Natural killer cell treated with Interleukin-12 subunit alpha and Interleukin-12 subunit beta and Interleukin-15 and Interleukin-18, amount 100 ng/mL, for 72 hours (primary cell): ENCODE data around the gene ORC4. TPM values are rescaled to one million over a fixed set of nuclear protein-coding genes. Genes with fewer than 3 reads are reported as not detected.
"Not testable (repeated sequence)": the region's sequence is repeated elsewhere in the genome, so short reads cannot be mapped to it uniquely, and the experiment has no call there.

Experiments
- ATAC-seq, 2 donors: fragments of 150-1000 bp; cut with Tn5 transposase in 1 of 2; sonication (Bioruptor Pico), chemical (Tn5 transposase) in 1 of 2; 2 replicates each; pipeline ENCODE4 v1.10.0; 2021
- DNase-seq: peaks from one replicate; pipeline ENCODE4 v3.0.0; 2022; ENCODE audit warnings: low spot score
- H3K27ac Mint-ChIP-seq, 2 donors: 1 replicate in 1 of 2; 2 replicates in 1 of 2; pipeline ENCODE4 v1.8.0; 2022; ENCODE audit warnings: mixed read lengths in 2 of 2, mild to moderate bottlenecking in 1 of 2, moderate library complexity in 1 of 2
- H3K27me3 Mint-ChIP-seq, 2 donors: 1 replicate in 1 of 2; 2 replicates in 1 of 2; pipeline ENCODE4 v1.8.0; 2022; ENCODE audit warnings: mixed read lengths in 2 of 2
- H3K36me3 Mint-ChIP-seq: one replicate; pipeline ENCODE4 v1.8.0; 2022; ENCODE audit warnings: mixed read lengths
- H3K4me1 Mint-ChIP-seq, 2 donors: 1 replicate in 1 of 2; 2 replicates in 1 of 2; pipeline ENCODE4 v1.8.0; 2022; ENCODE audit warnings: low read depth in 2 of 2, mixed read lengths in 2 of 2, mild to moderate bottlenecking in 1 of 2
- H3K4me3 Mint-ChIP-seq: one replicate; pipeline ENCODE4 v1.8.0; 2022; ENCODE audit warnings: mixed read lengths
- H3K9me3 Mint-ChIP-seq: 2 replicates; pipeline ENCODE4 v1.8.0; 2022; ENCODE audit warnings: mixed read lengths
- total RNA-seq, 2 donors: library from RNA; stranded (reverse); gene quantifications; one replicate each; pipeline ENCODE4 v1.2.3, GENCODE V29; 2022

Gene ORC4
- total RNA-seq, 2 donors from 2014 or later: 24.5 to 28.3 TPM

GRCh38 chr2:148002420-148002819, 18.1 kb downstream of the ORC4 start:
- Mint-ChIP-seq H3K36me3 (peaks cover 14% of the 10 kb centered on the region), H3K4me1 (peaks cover 33 to 56% of the 10 kb centered on the region in 2 donors)
- DNase-seq, H3K27ac Mint-ChIP-seq, ATAC-seq, H3K27me3 Mint-ChIP-seq, H3K9me3 Mint-ChIP-seq, H3K4me3 Mint-ChIP-seq: not testable (repeated sequence)

GRCh38 chr2:148000095-148000494, 20.4 kb downstream of the ORC4 start:
- Mint-ChIP-seq H3K4me1 (peaks cover 30 to 52% of the 10 kb centered on the region in 2 donors), H3K9me3 (peaks cover 8% of the 10 kb centered on the region), H3K27ac (no peak overlapping the region), H3K4me3 (no peak overlapping the region), H3K36me3 (peaks cover 14% of the 10 kb centered on the region), H3K27me3 (no peaks in the 10 kb centered on the region)
- ATAC-seq (no peak), DNase-seq (no peak)

GRCh38 chr2:147999126-147999525, 21.4 kb downstream of the ORC4 start:
- Mint-ChIP-seq H3K4me1 (peaks cover 28 to 47% of the 10 kb centered on the region in 2 donors), H3K36me3 (peaks cover 14% of the 10 kb centered on the region), H3K27me3 (no peaks in the 10 kb centered on the region), H3K9me3 (peaks cover 8% of the 10 kb centered on the region), H3K27ac (peak overlapping the region in 1 of 2 donors; percentile 8), H3K4me3 (no peak overlapping the region)
- ATAC-seq (no peak), DNase-seq (no peak)

GRCh38 chr2:147998203-147998602, 22.3 kb downstream of the ORC4 start:
- H3K36me3 Mint-ChIP-seq: peaks cover 13% of the 10 kb centered on the region
- peak overlapping the region in 1 of 2 donors; percentile 8 for H3K27ac Mint-ChIP-seq
- no peaks in the 10 kb centered on the region for H3K27me3 Mint-ChIP-seq

GRCh38 chr2:147996828-147997227, 23.7 kb downstream of the ORC4 start:
- H3K27me3 Mint-ChIP-seq: no peaks in the 10 kb centered on the region
- no peak overlapping the region for H3K4me3 Mint-ChIP-seq
- no peak overlapping the region for H3K27ac Mint-ChIP-seq
- H3K36me3 Mint-ChIP-seq: no peaks in the 10 kb centered on the region
- peaks cover 28 to 40% of the 10 kb centered on the region in 2 donors for H3K4me1 Mint-ChIP-seq
- no peaks in the 10 kb centered on the region for H3K9me3 Mint-ChIP-seq
- DNase-seq: no peak
- no peak for ATAC-seq

More at GRCh38 chr2:147998203-147998602, 22.3 kb downstream of the ORC4 start:
- H3K9me3 Mint-ChIP-seq: peaks cover 5% of the 10 kb centered on the region
- H3K4me1 Mint-ChIP-seq: peaks cover 21 to 42% of the 10 kb centered on the region in 2 donors
- no peak for ATAC-seq
- no peak overlapping the region for H3K4me3 Mint-ChIP-seq
- no peak for DNase-seq

GRCh38 chr2:147994965-147995364, 25.6 kb downstream of the ORC4 start:
- H3K4me1 Mint-ChIP-seq: peaks cover 25 to 31% of the 10 kb centered on the region in 2 donors
- H3K9me3 Mint-ChIP-seq, H3K4me3 Mint-ChIP-seq, H3K27me3 Mint-ChIP-seq, DNase-seq, H3K36me3 Mint-ChIP-seq, H3K27ac Mint-ChIP-seq, ATAC-seq: not testable (repeated sequence)

GRCh38 chr2:147989809-147990403, 30.6 kb downstream of the ORC4 start:
- Mint-ChIP-seq H3K27me3 (no peaks in the 10 kb centered on the region), H3K9me3 (no peaks in the 10 kb centered on the region), H3K4me1 (peaks cover 10 to 16% of the 10 kb centered on the region in 2 donors), H3K36me3 (no peaks in the 10 kb centered on the region), H3K4me3 (no peak overlapping the region), H3K27ac (peak overlapping the region in 1 of 2 donors; percentile 49)
- ATAC-seq (no peak), DNase-seq (no peak)

GRCh38 chr2:147989102-147989501, 31.4 kb downstream of the ORC4 start:
- ATAC-seq: no peak
- Mint-ChIP-seq H3K27me3 (no peaks in the 10 kb centered on the region), H3K4me1 (peaks cover 11 to 13% of the 10 kb centered on the region in 2 donors), H3K36me3 (no peaks in the 10 kb centered on the region), H3K4me3 (no peak overlapping the region), H3K27ac (no peak overlapping the region), H3K9me3 (no peaks in the 10 kb centered on the region)
- no peak for DNase-seq

- Mint-ChIP-seq H3K4me1 (peaks cover 29 to 31% of the 10 kb centered on the region in 2 donors), H3K4me3 (no peak overlapping the region), H3K36me3 (peaks cover 6% of the 10 kb centered on the region), H3K27me3 (no peaks in the 10 kb centered on the region), H3K27ac (no peak overlapping the region), H3K9me3 (no peaks in the 10 kb centered on the region)
- DNase-seq (no peak), ATAC-seq (no peak)
Measured at GRCh38 chr2:147980940-147981528, 39.5 kb downstream of the ORC4 start.

GRCh38 chr2:147977679-147978078, 42.9 kb downstream of the ORC4 start:
- H3K9me3 Mint-ChIP-seq: no peaks in the 10 kb centered on the region
- H3K27ac Mint-ChIP-seq: no peak overlapping the region
- no peak overlapping the region for H3K4me3 Mint-ChIP-seq
- no peaks in the 10 kb centered on the region for H3K27me3 Mint-ChIP-seq
- peaks cover 6% of the 10 kb centered on the region for H3K36me3 Mint-ChIP-seq
- peaks cover 15 to 21% of the 10 kb centered on the region in 2 donors for H3K4me1 Mint-ChIP-seq
- DNase-seq: no peak
- peak; percentile 6 to 28 for ATAC-seq

GRCh38 chr2:147976102-147976501, 44.4 kb downstream of the ORC4 start:
- H3K4me1 Mint-ChIP-seq: peaks cover 15 to 19% of the 10 kb centered on the region in 2 donors
- DNase-seq: no peak
- H3K9me3 Mint-ChIP-seq: no peaks in the 10 kb centered on the region
- no peaks in the 10 kb centered on the region for H3K27me3 Mint-ChIP-seq
- H3K36me3 Mint-ChIP-seq: peaks cover 6% of the 10 kb centered on the region
- H3K27ac Mint-ChIP-seq: no peak overlapping the region
- no peak overlapping the region for H3K4me3 Mint-ChIP-seq
- ATAC-seq: no peak

- Mint-ChIP-seq H3K4me1 (peaks cover 3 to 17% of the 10 kb centered on the region in 2 donors), H3K27me3 (no peaks in the 10 kb centered on the region), H3K27ac (no peak overlapping the region), H3K9me3 (peaks cover 8% of the 10 kb centered on the region), H3K36me3 (peaks cover 53% of the 10 kb centered on the region), H3K4me3 (no peak overlapping the region)
- DNase-seq (no peak), ATAC-seq (no peak)
Measured at GRCh38 chr2:147968571-147968970, 52.0 kb downstream of the ORC4 start.

GRCh38 chr2:147952118-147952517, 68.4 kb downstream of the ORC4 start:
- Mint-ChIP-seq H3K27me3 (no peaks in the 10 kb centered on the region), H3K4me3 (no peak overlapping the region), H3K4me1 (no peaks in the 10 kb centered on the region), H3K27ac (no peak overlapping the region), H3K9me3 (no peaks in the 10 kb centered on the region), H3K36me3 (peaks cover 6% of the 10 kb centered on the region)
- no peak for DNase-seq
- ATAC-seq: no peak

- Mint-ChIP-seq H3K27ac (no peak overlapping the region), H3K27me3 (no peaks in the 10 kb centered on the region), H3K36me3 (peaks cover 4% of the 10 kb centered on the region), H3K4me1 (no peaks in the 10 kb centered on the region), H3K9me3 (no peaks in the 10 kb centered on the region), H3K4me3 (no peak overlapping the region)
- ATAC-seq (no peak), DNase-seq (no peak)
Measured at GRCh38 chr2:147945660-147946059, 74.9 kb downstream of the ORC4 start.
